CD14-positive monocyte (primary cell): Measurements from ENCODE around the gene CEP89. TPM values are rescaled to one million over a fixed set of nuclear protein-coding genes. Genes with fewer than 3 reads are reported as not detected.
"Not testable (repeated sequence)": the region's sequence is repeated elsewhere in the genome, so short reads cannot be mapped to it uniquely, and the experiment has no call there.

Source experiments
- DNase-seq, 3 donors: peaks; one replicate each; pipeline ENCODE4 v3.0.0-alpha.2; 2011 to 2022
- H2AFZ ChIP-seq: 2 replicates; pipeline ENCODE4 v1.6.0; 2012; ENCODE audit warnings: mild to moderate bottlenecking, low read depth, low read length, inconsistent platforms; ENCODE audit not compliant: insufficient read depth, poor library complexity, severe bottlenecking
- H3K27ac ChIP-seq, 2 donors: 1 replicate in 1 of 2; 2 replicates in 1 of 2; pipeline ENCODE4 v1.5.1; 2012 to 2013; ENCODE audit warnings: low read length in 2 of 2, control low read depth in 1 of 2, inconsistent platforms in 1 of 2, low read depth in 1 of 2, mild to moderate bottlenecking in 1 of 2
- H3K27me3 ChIP-seq, 2 donors: one replicate each; pipeline versions ENCODE4 v1.6.0 to v1.6.1; 2011 to 2013; ENCODE audit warnings: low read length in 2 of 2; ENCODE audit not compliant: control insufficient read depth in 2 of 2, insufficient read depth in 2 of 2
- H3K36me3 ChIP-seq, 2 donors: replicated peaks in 1 of 2; 1 replicate in 1 of 2; 2 replicates in 1 of 2; pipeline versions ENCODE4 v1.5.1 to v1.6.1; 2012 to 2013; ENCODE audit warnings: low read length in 2 of 2, control low read depth in 1 of 2, inconsistent platforms in 1 of 2, mild to moderate bottlenecking in 1 of 2; ENCODE audit not compliant: insufficient read depth in 2 of 2, control insufficient read depth in 1 of 2
- H3K4me1 ChIP-seq, 2 donors: 1 replicate in 1 of 2; 2 replicates in 1 of 2; pipeline versions ENCODE4 v1.5.1 to v1.6.1; 2012 to 2013; ENCODE audit warnings: low read length in 2 of 2, control low read depth in 1 of 2, inconsistent platforms in 1 of 2, mild to moderate bottlenecking in 1 of 2, moderate library complexity in 1 of 2; ENCODE audit not compliant: insufficient read depth in 2 of 2, control insufficient read depth in 1 of 2
- H3K4me2 ChIP-seq: replicated peaks from 2 replicates; pipeline ENCODE3; 2012; ENCODE audit warnings: low read length, moderate library complexity, mild to moderate bottlenecking; ENCODE audit not compliant: poor library complexity, severe bottlenecking; ENCODE audit errors: extremely low read depth
- H3K4me3 ChIP-seq, 3 experiments: fragments of 200-600 bp in 1 of 3; sonication (generic) in 1 of 3; replicated peaks in 1 of 3; 1 replicate in 2 of 3; 2 replicates in 1 of 3; pipeline ENCODE4 v1.5.1; 2011 to 2013; ENCODE audit warnings: low read length in 3 of 3, mild to moderate bottlenecking in 3 of 3, control low read depth in 2 of 3, low read depth in 2 of 3, inconsistent platforms in 1 of 3, moderate library complexity in 1 of 3
- H3K79me2 ChIP-seq: 2 replicates; pipeline ENCODE4 v1.6.0; 2012; ENCODE audit warnings: mild to moderate bottlenecking, control low read depth, inconsistent platforms, low read length, moderate library complexity; ENCODE audit not compliant: insufficient read depth
- H3K9ac ChIP-seq: 2 replicates; pipeline ENCODE4 v1.6.0; 2017; ENCODE audit warnings: low read length, mild to moderate bottlenecking; ENCODE audit not compliant: insufficient read depth, poor library complexity, severe bottlenecking
- H3K9me3 ChIP-seq, 2 donors: replicated peaks in 1 of 2; 1 replicate in 1 of 2; 2 replicates in 1 of 2; pipeline versions ENCODE4 v1.5.1 to v1.6.1; 2012 to 2013; ENCODE audit warnings: low read length in 2 of 2, control low read depth in 1 of 2; ENCODE audit not compliant: control insufficient read depth in 1 of 2, insufficient read depth in 1 of 2
- H4K20me1 ChIP-seq: 2 replicates; pipeline ENCODE4 v1.6.0; 2012; ENCODE audit warnings: mild to moderate bottlenecking, low read length, control low read depth, moderate library complexity; ENCODE audit not compliant: insufficient read depth
- H3K27ac Mint-ChIP-seq, 7 donors: one replicate each; pipeline ENCODE4 v1.8.0; 2020; ENCODE audit warnings: mild to moderate bottlenecking in 7 of 7, mixed read lengths in 7 of 7, moderate library complexity in 6 of 7, inconsistent platforms in 2 of 7
- H3K27me3 Mint-ChIP-seq, 3 donors: one replicate each; pipeline ENCODE4 v1.8.0; 2021 to 2022; ENCODE audit warnings: low read depth in 3 of 3, mild to moderate bottlenecking in 3 of 3, mixed read lengths in 3 of 3, moderate library complexity in 3 of 3, inconsistent platforms in 1 of 3
- H3K36me3 Mint-ChIP-seq, 2 donors: one replicate each; pipeline ENCODE4 v1.8.0; 2020; ENCODE audit warnings: mixed read lengths in 2 of 2, inconsistent platforms in 1 of 2, mild to moderate bottlenecking in 1 of 2
- H3K4me1 Mint-ChIP-seq: one replicate; pipeline ENCODE4 v1.8.0; 2020; ENCODE audit warnings: mild to moderate bottlenecking, mixed read lengths
- H3K4me3 Mint-ChIP-seq, 2 donors: one replicate each; pipeline ENCODE4 v1.8.0; 2020; ENCODE audit warnings: mild to moderate bottlenecking in 2 of 2, mixed read lengths in 2 of 2, moderate library complexity in 1 of 2
- H3K9me3 Mint-ChIP-seq, 7 donors: one replicate each; pipeline ENCODE4 v1.8.0; 2020 to 2022; ENCODE audit warnings: mixed read lengths in 7 of 7, mild to moderate bottlenecking in 6 of 7, moderate library complexity in 6 of 7, inconsistent platforms in 2 of 7
- WGBS: methylation state at CpG from one replicate; pipeline ENCODE4 v1.1.5; 2013; ENCODE audit warnings: missing lambda C conversion rate; ENCODE audit not compliant: insufficient coverage; 5-methylcytosine and 5-hydroxymethylcytosine counted together
- intact Hi-C, 2 donors: fragments of 100-400 bp; cut with micrococcal nuclease; formaldehyde crosslinking; loops; one replicate each; pipeline versions ENCODE4 v1.15.0 to v1.15.1; 2023
- polyA plus RNA-seq, 3 donors: library from polyadenylated mRNA; depleted of rRNA in 1 of 3; unstranded in 2 of 3; stranded (reverse) in 1 of 3; fragments of 300-500 nt in 2 of 3; fragments of >200 nt in 1 of 3; fragmentation: Illumina TruSeq in 2 of 3; gene quantifications; 1 replicate in 2 of 3; 2 replicates in 1 of 3; pipeline ENCODE4 v1.2.3, GENCODE V29; 2012 to 2021
- TF ChIP-seq, protein P1 (sequence below): fragments of 200-600 bp; IDR thresholded peaks from one replicate; pipeline ENCODE4 v1.8.0; 2022; ENCODE audit warnings: antibody characterized with exemption, mild to moderate bottlenecking

The CEP89 gene
- polyA plus RNA-seq, 3 donors, result 4.6 to 6.5 (median 4.7) TPM

DNA sequence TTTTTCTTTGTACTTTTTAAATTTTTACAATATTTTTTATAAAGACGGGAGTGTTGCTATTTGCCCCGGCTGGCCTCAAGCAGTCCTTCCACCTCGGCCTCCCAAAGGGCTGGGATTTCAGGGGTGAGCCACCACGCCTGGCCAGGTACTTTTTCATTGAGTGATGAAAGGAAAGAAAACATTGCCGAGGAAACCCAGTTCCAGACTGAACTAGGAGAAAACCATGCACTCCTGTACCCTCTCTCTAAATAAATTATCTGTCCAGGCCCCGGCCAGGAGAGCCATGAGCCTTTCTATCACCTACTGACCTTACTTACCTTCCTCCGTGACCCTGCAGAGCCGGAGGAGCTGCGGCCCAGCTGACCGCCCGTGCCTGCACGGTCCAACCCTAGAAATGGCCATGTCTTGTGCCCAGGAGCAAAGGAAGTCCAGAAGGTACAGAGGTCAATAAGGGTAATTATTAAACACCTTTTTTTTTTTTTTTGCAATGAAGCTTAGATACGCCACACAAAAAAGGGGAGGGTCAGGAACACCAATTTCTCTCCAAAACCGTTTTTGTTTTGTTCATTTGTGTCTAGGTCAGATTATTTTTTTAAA is 102.3 kb downstream of the CEP89 start, which contains the start of gene SLC7A9:
Gene SLC7A9, minus strand, starts transcription at position 399 of the 597 bp plus-strand sequence. CDS start 1,233 bp downstream, outside the sequence.
- no peaks in the 10 kb centered on the region for H3K79me2 ChIP-seq
- no peaks in the 10 kb centered on the region for H3K4me1 ChIP-seq
- intact Hi-C loops, result no loop called here
- no peaks in the 10 kb centered on the region for H3K36me3 ChIP-seq
- no peaks in the 10 kb centered on the region for H3K9me3 ChIP-seq
- H3K4me3 ChIP-seq, result no peak within 1 kb of the TSS
- no peak for DNase-seq
- no peak within 1 kb of the TSS for H3K27ac ChIP-seq
- 100% methylated on average over 5 of the region's 14 CpGs for WGBS
- H2AFZ ChIP-seq, result no peak within 1 kb of the TSS
- H3K27me3 ChIP-seq, result no peaks in the 10 kb centered on the region
- Mint-ChIP-seq H3K27ac (no peak within 1 kb of the TSS), H3K27me3 (peaks cover 2 to 3% (median 2%) of the 10 kb centered on the region in 3 donors), H3K4me1 (no peaks in the 10 kb centered on the region), H3K36me3 (no peaks in the 10 kb centered on the region), H3K4me3 (no peak within 1 kb of the TSS), H3K9me3 (peaks cover 0 to 1% (median 0%) of the 10 kb centered on the region in 7 donors)
- no peak within 1 kb of the TSS for H3K9ac ChIP-seq
- TF ChIP-seq, protein P1, sequence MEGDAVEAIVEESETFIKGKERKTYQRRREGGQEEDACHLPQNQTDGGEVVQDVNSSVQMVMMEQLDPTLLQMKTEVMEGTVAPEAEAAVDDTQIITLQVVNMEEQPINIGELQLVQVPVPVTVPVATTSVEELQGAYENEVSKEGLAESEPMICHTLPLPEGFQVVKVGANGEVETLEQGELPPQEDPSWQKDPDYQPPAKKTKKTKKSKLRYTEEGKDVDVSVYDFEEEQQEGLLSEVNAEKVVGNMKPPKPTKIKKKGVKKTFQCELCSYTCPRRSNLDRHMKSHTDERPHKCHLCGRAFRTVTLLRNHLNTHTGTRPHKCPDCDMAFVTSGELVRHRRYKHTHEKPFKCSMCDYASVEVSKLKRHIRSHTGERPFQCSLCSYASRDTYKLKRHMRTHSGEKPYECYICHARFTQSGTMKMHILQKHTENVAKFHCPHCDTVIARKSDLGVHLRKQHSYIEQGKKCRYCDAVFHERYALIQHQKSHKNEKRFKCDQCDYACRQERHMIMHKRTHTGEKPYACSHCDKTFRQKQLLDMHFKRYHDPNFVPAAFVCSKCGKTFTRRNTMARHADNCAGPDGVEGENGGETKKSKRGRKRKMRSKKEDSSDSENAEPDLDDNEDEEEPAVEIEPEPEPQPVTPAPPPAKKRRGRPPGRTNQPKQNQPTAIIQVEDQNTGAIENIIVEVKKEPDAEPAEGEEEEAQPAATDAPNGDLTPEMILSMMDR, result no peak
- no peaks in the 10 kb centered on the region for H4K20me1 ChIP-seq
- no peak within 1 kb of the TSS for H3K4me2 ChIP-seq

DNA sequence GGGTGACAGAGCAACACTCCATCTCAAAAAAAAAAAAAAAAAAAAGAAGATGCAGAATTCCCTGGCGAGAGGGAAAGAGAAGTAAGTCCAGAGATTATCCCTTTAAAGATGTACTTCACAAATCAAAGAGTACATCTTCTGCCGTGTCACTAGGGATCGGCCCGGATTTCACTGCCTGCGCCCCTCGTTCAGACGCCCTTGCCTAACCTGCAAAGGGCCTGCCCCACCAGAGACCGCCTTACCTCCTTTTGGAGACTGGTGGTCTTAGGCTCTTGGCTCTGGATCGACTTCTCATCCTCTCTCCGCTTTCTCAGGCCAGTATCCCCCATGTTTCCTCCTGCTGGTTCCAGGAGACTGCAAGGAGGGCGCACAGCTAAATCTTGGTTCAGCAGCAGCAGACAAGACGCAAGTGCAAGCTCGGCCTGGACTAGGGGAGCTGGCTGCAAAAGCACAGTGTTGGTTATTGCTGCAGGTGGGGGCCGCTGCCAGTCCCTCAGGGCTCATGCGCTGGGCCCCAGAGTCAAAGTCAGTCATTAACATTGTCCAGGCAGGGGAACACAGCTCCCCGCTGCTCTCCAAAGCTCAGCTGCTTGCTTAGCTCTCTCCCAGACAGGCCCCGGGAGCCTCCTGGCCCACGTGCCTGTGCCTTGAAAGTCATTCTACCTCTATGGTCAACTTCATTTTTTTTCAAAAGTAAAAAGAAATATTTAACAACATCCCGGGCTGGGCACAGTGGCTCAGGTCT is 103.4 kb downstream of the CEP89 start:
- no peak overlapping the region for H3K4me3 ChIP-seq
- H2AFZ ChIP-seq, result no peak overlapping the region
- no peaks in the 10 kb centered on the region for H3K36me3 Mint-ChIP-seq
- no peaks in the 10 kb centered on the region for H3K4me1 ChIP-seq
- intact Hi-C loops, result no loop called here
- H4K20me1 ChIP-seq, result no peaks in the 10 kb centered on the region
- no peaks in the 10 kb centered on the region for H3K36me3 ChIP-seq
- peaks cover 0 to 2% (median 0%) of the 10 kb centered on the region in 7 donors for H3K9me3 Mint-ChIP-seq
- H3K4me3 Mint-ChIP-seq, result no peak overlapping the region
- H3K27me3 ChIP-seq, result no peaks in the 10 kb centered on the region
- WGBS, result 95% methylated on average over 17 of the region's 19 CpGs
- H3K79me2 ChIP-seq, result no peaks in the 10 kb centered on the region
- H3K9ac ChIP-seq, result no peak overlapping the region
- H3K27ac Mint-ChIP-seq, result no peak overlapping the region
- no peaks in the 10 kb centered on the region for H3K4me1 Mint-ChIP-seq
- TF ChIP-seq, protein P1, result no peak
- no peak overlapping the region for H3K4me2 ChIP-seq
- H3K27ac ChIP-seq, result no peak overlapping the region
- peaks cover 2 to 3% (median 2%) of the 10 kb centered on the region in 3 donors for H3K27me3 Mint-ChIP-seq
- no peak for DNase-seq
- H3K9me3 ChIP-seq, result no peaks in the 10 kb centered on the region

DNA sequence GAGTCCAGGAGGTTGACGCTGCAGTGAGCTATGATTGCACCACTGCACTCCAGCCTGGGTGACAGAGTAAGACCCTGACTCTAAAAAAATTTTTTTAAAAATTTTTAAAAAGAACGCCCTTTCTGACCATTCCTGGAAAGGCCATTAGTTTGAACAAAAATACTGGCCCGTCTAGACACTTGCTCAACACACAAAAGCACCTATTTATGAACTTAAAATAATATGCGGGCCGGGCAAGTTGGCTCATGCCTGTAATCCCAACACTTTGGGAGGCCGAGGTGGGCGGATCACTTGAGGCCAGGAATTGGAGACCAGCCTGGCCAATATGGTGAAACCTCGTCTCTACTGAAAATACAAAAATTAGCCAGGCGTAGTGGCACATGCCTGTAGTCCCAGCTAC is 104.3 kb downstream of the CEP89 start:
- H3K27ac ChIP-seq, H3K4me2 ChIP-seq, intact Hi-C loops, H3K27me3 Mint-ChIP-seq, H3K4me3 Mint-ChIP-seq, H3K27me3 ChIP-seq, H3K36me3 ChIP-seq, H3K9me3 Mint-ChIP-seq, H3K79me2 ChIP-seq, H3K36me3 Mint-ChIP-seq, H3K27ac Mint-ChIP-seq, H4K20me1 ChIP-seq, H3K9me3 ChIP-seq, H3K4me3 ChIP-seq, DNase-seq, H3K4me1 Mint-ChIP-seq, H2AFZ ChIP-seq, H3K9ac ChIP-seq, H3K4me1 ChIP-seq: not testable (repeated sequence)
- WGBS, result 98% methylated on average over 9 of the region's 9 CpGs
